Breast epithelium (tissue), 4 donors: Measurements from ENCODE around the gene NIPAL3. TPM values are rescaled to one million over a fixed set of nuclear protein-coding genes. Genes with fewer than 3 reads are reported as not detected.
"Not testable (repeated sequence)": the region's sequence is repeated elsewhere in the genome, so short reads cannot be mapped to it uniquely, and the experiment has no call there.

Source experiments
- DNase-seq, 2 donors: peaks; one replicate each; pipeline ENCODE4 v3.0.0-alpha.2; 2019; ENCODE audit warnings: low spot score in 2 of 2
- H3K27ac ChIP-seq, 2 donors: fragments of 200-600 bp; sonication (generic) in 1 of 2; one replicate each; pipeline ENCODE4 v1.5.1; 2016 to 2019; ENCODE audit warnings: mild to moderate bottlenecking in 1 of 2
- H3K27me3 ChIP-seq, 2 donors: fragments of 200-600 bp; sonication (generic) in 1 of 2; one replicate each; pipeline versions ENCODE4 v1.5.1 to v1.6.0; 2017 to 2019; ENCODE audit warnings: control low read depth in 1 of 2, mild to moderate bottlenecking in 1 of 2
- H3K36me3 ChIP-seq: fragments of 200-600 bp; one replicate; pipeline ENCODE4 v1.5.1; 2019
- H3K4me1 ChIP-seq, 2 donors: fragments of 200-600 bp; sonication (generic); one replicate each; pipeline ENCODE4 v1.5.1; 2016 to 2019; ENCODE audit warnings: control low read depth in 1 of 2
- H3K4me3 ChIP-seq, 3 donors: fragments of 200-600 bp; sonication (generic); 1 replicate in 2 of 3; 2 replicates in 1 of 3; pipeline ENCODE4 v1.5.1; 2016 to 2019; ENCODE audit warnings: mild to moderate bottlenecking in 3 of 3, moderate library complexity in 2 of 3
- H3K9me3 ChIP-seq, 2 donors: fragments of 200-600 bp; sonication (generic) in 1 of 2; one replicate each; pipeline ENCODE4 v1.5.1; 2016 to 2019; ENCODE audit warnings: control low read depth in 1 of 2
- POLR2A ChIP-seq: fragments of 450-650 bp; IDR thresholded peaks from one replicate; pipeline ENCODE4 v1.6.1; 2016; ENCODE audit warnings: antibody characterized with exemption, mild to moderate bottlenecking, moderate library complexity
- POLR2AphosphoS5 ChIP-seq, 3 donors: sonication (generic); formaldehyde crosslinking; IDR thresholded peaks; one replicate each; pipeline ENCODE4 v1.6.1; 2017; ENCODE audit warnings: antibody characterized with exemption in 3 of 3
- intact Hi-C: fragments of 100-400 bp; cut with DNase I; formaldehyde crosslinking; loops from one replicate; pipeline ENCODE4 v1.15.1; 2023; ENCODE audit warnings: low total_unique reads
- total RNA-seq, 3 donors: library from RNA; depleted of rRNA; stranded (reverse); fragments of >200 nt; gene quantifications; one replicate each; pipeline ENCODE4 v1.1.0, GENCODE V29; 2016
- TF ChIP-seq, protein P1 (sequence below), 3 donors: fragments of 450-650 bp; IDR thresholded peaks; one replicate each; pipeline ENCODE4 v1.5.1; 2016 to 2017; ENCODE audit warnings: antibody characterized with exemption in 3 of 3, mild to moderate bottlenecking in 3 of 3, moderate library complexity in 3 of 3

NIPAL3 gene
- total RNA-seq, 3 donors from 2014 or later: 13.4 to 67.6 (median 28.5) TPM

DNA sequence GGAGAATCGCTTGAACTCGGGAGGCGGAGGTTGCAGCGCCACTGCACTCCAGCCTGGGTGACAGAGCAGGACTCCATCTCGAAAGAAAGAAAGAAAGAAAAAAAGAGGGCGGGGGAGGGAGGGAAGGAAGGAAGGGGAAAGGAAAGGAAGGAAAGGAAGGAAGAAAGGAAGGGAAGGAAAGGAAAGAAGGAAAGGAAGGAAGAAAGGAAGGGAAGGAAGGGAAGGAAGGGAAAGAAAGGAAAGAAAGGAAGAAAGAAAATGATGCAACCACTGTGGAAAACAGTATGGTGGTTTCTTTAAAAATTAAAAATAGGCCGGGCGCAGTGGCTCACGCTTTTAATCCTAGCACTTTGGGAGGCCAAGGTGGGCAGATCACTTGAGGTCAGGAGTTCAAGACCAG, 71.9 kb downstream of the NIPAL3 start:
- no peak for DNase-seq
- TF ChIP-seq POLR2AphosphoS5 (IDR thresholded peaks at IDR 0.05) (no peak), POLR2A (no peak)
- TF ChIP-seq, protein P1, sequence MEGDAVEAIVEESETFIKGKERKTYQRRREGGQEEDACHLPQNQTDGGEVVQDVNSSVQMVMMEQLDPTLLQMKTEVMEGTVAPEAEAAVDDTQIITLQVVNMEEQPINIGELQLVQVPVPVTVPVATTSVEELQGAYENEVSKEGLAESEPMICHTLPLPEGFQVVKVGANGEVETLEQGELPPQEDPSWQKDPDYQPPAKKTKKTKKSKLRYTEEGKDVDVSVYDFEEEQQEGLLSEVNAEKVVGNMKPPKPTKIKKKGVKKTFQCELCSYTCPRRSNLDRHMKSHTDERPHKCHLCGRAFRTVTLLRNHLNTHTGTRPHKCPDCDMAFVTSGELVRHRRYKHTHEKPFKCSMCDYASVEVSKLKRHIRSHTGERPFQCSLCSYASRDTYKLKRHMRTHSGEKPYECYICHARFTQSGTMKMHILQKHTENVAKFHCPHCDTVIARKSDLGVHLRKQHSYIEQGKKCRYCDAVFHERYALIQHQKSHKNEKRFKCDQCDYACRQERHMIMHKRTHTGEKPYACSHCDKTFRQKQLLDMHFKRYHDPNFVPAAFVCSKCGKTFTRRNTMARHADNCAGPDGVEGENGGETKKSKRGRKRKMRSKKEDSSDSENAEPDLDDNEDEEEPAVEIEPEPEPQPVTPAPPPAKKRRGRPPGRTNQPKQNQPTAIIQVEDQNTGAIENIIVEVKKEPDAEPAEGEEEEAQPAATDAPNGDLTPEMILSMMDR (IDR thresholded peaks at IDR 0.05): no peak
- Histone ChIP-seq H3K27me3 (no peaks in the 10 kb centered on the region), H3K4me1 (no peaks in the 10 kb centered on the region), H3K36me3 (no peaks in the 10 kb centered on the region), H3K9me3 (peaks cover 0 to 4% of the 10 kb centered on the region in 2 donors), H3K4me3 (no peak overlapping the region), H3K27ac (no peak overlapping the region)
- intact Hi-C loops: no loop called here

DNA sequence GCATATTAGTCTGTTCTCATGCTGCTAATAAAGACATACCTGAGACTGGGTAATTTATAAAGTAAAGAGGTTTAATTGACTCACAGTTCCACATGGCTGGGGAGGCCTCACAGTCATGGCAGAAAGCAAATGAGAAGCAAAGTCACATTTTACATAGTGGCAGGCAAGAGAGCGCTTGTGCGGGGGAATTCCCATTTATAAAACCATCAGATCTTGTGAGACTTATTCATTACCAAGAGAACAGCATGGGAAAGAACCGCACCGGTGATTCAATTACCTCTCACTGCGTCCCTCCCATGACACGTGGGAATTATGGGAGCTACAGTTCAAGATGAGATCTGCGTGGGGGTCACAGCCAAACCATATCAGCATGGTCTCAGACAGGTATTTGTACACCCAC, 72.6 kb downstream of the NIPAL3 start:
- H3K36me3 ChIP-seq, H3K27me3 ChIP-seq, H3K27ac ChIP-seq, DNase-seq, H3K4me1 ChIP-seq, H3K9me3 ChIP-seq, H3K4me3 ChIP-seq, intact Hi-C loops: not testable (repeated sequence)

DNA sequence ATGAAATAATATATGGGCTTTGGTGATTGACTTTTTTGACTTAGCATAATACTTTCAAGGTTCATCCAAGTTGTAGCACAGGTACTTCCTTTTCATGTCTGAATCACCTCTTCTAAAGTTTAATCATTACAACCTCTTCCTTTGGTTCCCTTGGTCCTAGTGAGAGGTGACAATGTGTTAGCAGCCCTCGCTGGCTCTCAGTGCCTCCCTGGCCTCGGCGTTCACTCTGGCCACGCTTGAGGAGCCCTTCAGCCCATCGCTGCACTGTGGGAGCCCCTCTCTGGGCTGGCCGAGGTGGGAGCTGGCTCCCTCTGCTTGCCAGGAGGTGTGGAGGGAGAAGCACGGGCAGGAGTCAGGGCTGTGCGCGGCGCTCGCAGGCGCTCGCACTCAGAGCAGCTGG, 74.1 kb downstream of the NIPAL3 start:
- peaks cover 0 to 4% of the 10 kb centered on the region in 2 donors for H3K9me3 ChIP-seq
- H3K4me1 ChIP-seq: no peaks in the 10 kb centered on the region
- no peak overlapping the region for H3K4me3 ChIP-seq
- H3K27me3 ChIP-seq: no peaks in the 10 kb centered on the region
- no peak overlapping the region for H3K27ac ChIP-seq
- no peaks in the 10 kb centered on the region for H3K36me3 ChIP-seq
- TF ChIP-seq, protein P1 (IDR thresholded peaks at IDR 0.05): no peak
- TF ChIP-seq POLR2A: no peak
- TF ChIP-seq POLR2AphosphoS5 (IDR thresholded peaks at IDR 0.05): no peak
- DNase-seq: no peak
- intact Hi-C loops: no loop called here

DNA sequence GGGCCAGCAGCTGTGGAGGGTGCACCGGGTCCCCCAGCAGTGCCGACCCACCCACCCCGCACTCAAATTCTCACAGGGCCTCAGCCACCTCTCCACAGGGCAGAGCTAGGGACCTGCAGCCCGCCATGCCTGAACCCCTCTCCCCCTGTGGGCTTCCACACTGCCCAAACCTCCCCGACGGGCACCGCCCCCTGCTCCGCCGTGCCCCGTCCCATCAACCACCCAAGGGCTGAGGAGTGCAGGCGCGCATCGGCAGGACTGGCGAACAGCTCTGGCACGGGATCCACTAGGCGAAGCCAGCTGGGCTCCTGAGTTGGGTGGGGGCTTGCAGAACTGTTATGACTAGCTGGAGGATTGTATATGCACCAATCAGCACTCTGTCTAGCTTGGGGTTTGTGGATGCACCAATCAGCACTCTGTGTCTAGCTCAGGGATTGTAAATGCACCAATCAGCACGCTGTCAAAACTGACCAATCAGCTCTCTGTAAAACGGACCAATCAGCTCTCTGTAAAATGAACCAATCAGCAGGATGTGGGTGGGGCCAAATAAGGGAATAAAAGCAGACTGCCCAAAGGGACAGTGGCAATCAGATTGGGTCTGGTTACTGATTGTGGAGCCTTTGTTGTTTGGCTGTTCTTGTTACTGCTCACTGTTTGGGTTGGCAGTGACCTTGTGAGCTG, 74.6 kb downstream of the NIPAL3 start:
- no peak overlapping the region for H3K4me3 ChIP-seq
- TF ChIP-seq, protein P1 (IDR thresholded peaks at IDR 0.05): no peak
- no peak for TF ChIP-seq POLR2AphosphoS5 (IDR thresholded peaks at IDR 0.05)
- TF ChIP-seq POLR2A: no peak
- no peak for DNase-seq
- H3K27ac ChIP-seq: no peak overlapping the region
- intact Hi-C loops: no loop called here
- H3K27me3 ChIP-seq: no peaks in the 10 kb centered on the region
- no peaks in the 10 kb centered on the region for H3K4me1 ChIP-seq
- no peaks in the 10 kb centered on the region for H3K36me3 ChIP-seq
- peaks cover 0 to 4% of the 10 kb centered on the region in 2 donors for H3K9me3 ChIP-seq

DNA sequence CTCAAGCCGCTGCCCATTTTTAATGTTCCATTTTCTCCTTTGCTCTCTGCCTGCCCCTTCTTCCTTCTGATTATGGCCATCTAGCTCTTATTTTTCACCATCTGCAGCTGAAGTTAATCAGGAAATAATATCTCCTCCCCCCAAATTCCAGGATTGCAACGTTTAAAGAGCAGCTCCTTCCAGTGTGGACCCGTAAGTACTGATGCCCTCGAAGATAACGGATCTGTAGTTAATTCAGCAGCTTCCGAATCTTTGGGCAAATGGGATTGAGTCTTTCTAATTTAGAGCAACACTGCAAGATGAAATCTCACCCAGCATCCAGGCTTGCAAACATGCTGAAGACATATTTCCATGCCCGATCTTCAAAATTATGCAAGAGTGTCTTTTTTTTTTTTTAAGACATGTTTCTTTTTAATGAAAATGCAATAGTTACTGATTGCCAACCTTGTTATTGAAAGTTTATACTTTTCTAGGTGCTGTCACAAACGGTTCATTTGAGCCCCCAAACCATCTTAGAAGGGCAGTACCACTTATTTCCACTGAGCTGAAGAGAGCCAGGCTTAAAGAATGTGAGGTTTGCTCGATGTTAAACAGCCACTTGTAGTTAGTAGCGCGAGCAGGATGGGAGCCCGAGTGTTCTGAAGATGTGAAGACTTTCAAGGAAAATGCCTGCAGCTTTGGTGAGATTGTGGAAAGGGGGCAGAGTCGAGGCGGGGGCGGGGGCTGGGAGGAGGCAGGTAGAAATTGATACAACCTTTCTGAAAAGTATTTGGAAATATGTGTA, 76.2 kb downstream of the NIPAL3 start:
- no peaks in the 10 kb centered on the region for H3K36me3 ChIP-seq
- H3K4me1 ChIP-seq: no peaks in the 10 kb centered on the region
- no peak for DNase-seq
- H3K27ac ChIP-seq: no peak overlapping the region
- TF ChIP-seq, protein P1 (IDR thresholded peaks at IDR 0.05): no peak
- TF ChIP-seq POLR2AphosphoS5 (IDR thresholded peaks at IDR 0.05) (no peak), POLR2A (no peak)
- H3K27me3 ChIP-seq: no peaks in the 10 kb centered on the region
- intact Hi-C loops: no loop called here
- H3K4me3 ChIP-seq: no peak overlapping the region
- H3K9me3 ChIP-seq: peaks cover 0 to 4% of the 10 kb centered on the region in 2 donors

DNA sequence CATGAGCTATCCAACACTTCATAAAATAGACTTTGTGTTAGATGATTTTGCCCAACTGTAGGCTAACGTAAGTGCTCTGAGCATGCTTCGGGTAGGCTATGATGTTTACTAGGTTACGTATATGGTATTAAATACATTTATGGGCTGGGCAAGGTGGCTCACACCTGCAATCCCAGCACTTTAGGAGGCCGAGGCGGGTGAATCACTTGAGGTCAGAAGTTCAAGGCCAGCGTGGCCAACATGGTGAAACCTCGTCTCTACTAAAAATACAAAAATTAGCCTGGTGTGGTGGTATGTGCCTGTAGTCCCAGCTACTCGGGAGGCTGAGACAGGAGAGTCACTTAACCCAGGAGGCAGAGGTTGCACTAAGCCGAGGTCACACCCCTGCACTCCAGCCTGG, 77.3 kb downstream of the NIPAL3 start:
- intact Hi-C loops, H3K4me1 ChIP-seq, H3K36me3 ChIP-seq, DNase-seq, H3K27ac ChIP-seq, H3K9me3 ChIP-seq, H3K4me3 ChIP-seq, H3K27me3 ChIP-seq: not testable (repeated sequence)
